Cerebellar nuclear complex (tissue), 1 donor: Measurements from ENCODE around the gene PANK4.
A peak's percentile ranks its signal among the peaks of the same experiment; 100 is the strongest.
"Not testable (repeated sequence)": the region's sequence is repeated elsewhere in the genome, so short reads cannot be mapped to it uniquely, and the experiment has no call there.

Experiments used
- DNase-seq, 2 experiments: peaks; one replicate each; lab custom pipeline; 2025; lab: John Stamatoyannopoulos, UW

PANK4 gene

DNA sequence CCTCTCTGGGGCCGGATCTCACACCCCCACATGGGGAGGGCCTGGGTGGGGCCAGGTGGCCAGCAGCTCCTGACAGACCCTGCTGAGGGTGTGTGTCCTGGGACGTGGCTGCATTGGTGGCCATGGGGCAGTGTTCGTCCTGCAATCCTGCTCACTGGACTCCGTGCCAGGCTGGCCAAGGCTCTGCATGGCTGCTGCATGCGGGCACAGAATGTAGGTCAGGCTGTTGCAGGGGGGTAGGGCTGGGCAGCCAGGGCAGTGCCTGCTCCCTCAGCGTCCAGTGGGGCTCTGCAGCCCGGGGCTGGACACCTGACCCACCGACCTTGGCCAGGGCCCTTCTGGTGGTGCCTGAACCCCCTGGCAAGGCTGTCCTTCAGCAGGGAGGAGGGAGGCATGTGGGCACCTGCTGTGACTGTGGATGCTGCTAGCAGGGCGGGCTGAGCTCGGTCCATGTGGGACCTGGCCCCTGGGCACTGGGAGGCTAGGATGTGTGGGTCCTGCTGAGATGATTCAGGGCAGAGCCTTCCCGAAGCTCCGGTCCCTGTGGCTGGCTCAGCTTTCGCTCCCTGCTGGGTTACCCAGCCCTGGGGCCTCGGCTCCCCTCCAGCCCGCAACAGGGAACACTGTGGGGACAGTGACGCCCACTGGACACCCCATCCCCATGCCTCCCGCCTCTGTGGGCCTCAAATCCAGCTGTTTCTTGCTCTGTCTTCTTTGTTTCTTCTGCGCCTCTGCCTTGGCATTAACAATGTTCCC is 65.2 kb downstream of the PANK4 start:
- DNase-seq = peak; percentile 35 to 69

DNA sequence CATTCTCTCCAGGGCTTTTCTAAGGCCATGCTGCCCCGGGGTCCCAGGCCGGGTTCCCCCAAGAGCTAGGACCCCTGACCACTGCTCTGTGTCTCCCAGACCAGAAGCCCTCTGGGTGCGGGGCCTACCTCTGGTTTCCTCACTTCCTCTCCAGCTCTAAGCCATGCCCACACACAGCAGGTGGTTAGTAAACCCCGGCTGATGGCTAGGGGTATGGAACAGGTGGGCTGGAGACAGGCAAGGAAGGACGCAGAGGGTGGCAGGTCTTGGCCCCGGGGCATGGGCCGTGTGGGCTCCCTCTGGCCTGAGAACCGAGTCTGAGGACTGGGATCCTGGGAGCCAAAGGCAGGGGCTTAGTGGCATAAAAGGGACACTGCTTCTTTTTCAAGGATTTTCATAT is 66.2 kb downstream of the PANK4 start:
- no peak for DNase-seq

DNA sequence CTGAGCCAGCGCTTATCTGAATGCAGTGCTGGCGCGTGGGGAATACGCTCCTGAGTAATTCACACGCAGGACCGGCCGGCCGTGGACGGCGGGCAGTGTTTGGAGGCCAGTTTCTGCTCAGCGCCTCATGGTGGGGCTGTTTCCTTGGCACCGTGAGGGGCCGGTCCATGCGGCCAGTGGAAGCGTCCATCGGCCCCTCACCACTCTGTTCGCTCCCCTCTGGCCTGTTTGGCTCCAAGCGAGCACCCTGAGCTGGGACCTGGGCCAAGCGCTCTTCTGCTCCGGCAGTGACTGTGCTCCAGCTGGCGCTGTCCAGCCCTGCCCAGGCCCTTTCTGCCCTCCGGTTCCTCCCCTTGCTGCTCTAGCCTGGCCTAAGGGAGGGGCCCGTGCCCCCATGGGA is 66.6 kb downstream of the PANK4 start:
- peak in 1 of 2 experiments; percentile 49 for DNase-seq

DNA sequence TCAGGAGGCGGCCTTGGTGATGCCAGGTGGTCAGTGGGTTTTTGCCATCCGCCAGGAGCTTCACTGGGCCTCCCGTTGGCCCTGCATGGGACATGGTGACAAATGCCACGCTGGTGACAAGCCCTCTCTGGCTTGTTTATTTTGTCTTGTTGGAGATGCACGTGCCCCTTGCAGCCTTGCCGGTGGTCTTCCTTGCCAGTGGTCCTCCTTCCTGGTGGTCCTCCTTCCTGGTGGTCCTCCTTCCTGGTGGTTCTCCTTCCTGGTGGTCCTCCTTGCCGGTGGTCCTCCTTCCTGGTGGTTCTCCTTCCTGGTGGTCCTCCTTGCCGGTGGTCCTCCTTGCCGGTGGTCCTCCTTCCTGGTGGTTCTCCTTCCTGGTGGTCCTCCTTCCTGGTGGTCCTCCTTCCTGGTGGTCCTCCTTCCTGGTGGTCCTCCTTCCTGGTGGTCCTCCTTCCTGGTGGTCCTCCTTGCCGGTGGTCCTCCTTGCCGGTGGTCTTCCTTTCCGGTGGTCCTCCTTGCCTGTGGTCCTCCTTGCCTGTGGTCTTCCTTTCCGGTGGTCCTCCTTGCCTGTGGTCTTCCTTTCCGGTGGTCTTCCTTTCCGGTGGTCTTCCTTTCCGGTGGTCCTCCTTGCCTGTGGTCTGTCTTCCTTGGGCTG is 67.2 kb downstream of the PANK4 start:
- DNase-seq = not testable (repeated sequence)

DNA sequence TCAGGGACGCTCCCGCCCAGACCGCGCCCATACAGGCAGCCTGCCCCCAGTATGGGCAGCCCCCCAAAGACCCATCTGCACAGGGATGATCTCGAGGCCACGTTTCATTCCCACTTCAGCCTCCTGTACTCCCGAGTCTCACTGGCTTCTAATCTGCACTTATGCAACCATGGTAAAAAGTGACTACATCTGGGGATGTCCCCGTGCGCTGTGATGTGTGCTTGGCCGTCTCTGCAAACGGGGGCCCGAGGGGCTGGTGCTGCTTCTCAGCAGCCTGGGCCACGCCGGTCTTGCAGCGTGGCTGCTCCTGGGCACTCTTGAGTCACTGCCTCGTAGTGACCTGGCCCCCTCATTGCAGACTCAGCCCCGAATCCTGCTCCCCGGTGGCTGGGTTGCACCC is 67.7 kb downstream of the PANK4 start:
- no peak for DNase-seq
